IMR-90 (cell line): ENCODE measurements around the gene CYFIP2. TPM values are rescaled to one million over a fixed set of nuclear protein-coding genes. Genes with fewer than 3 reads are reported as not detected.

Experiments used
- ATAC-seq: fragments of 200-7000 bp; cut with Tn5 transposase; 2 replicates; pipeline ENCODE4 v1.9.1; 2020; ENCODE audit warnings: low read depth, mild to moderate bottlenecking, moderate library complexity
- BruUV-seq: library from RNA; stranded (reverse); fragments of 400-500 nt; replicated peaks from 2 replicates; lab custom pipeline; 2021; lab: Mats Ljungman, UMichigan
- CTCF ChIA-PET: fragments of 300-600 bp; formaldehyde crosslinking; extraction: SDS; loops from one replicate; lab custom pipeline; 2021; ENCODE audit warnings: antibody characterized with exemption; lab: Yijun Ruan, JAX
- POLR2A ChIA-PET: fragments of 300-600 bp; sonication (Branson Sonifier 250); formaldehyde crosslinking; loops from one replicate; lab custom pipeline; 2022; ENCODE audit warnings: antibody characterized with exemption; ENCODE audit not compliant: unreplicated experiment; lab: Charles Lee
- DNase-seq: peaks from one replicate; pipeline ENCODE4 v3.0.0; 2013
- H2AFZ ChIP-seq: replicated peaks from 2 replicates; pipeline ENCODE3; 2013; ENCODE audit warnings: low read length, mild to moderate bottlenecking; ENCODE audit not compliant: poor library complexity
- H2AK5ac ChIP-seq: 2 replicates; pipeline ENCODE4 v1.6.1; 2013; ENCODE audit warnings: low read depth, low read length, inconsistent platforms
- H2AK9ac ChIP-seq: replicated peaks from 2 replicates; pipeline ENCODE3; 2013; ENCODE audit warnings: mild to moderate bottlenecking, low read depth, low read length, moderate library complexity; ENCODE audit not compliant: poor library complexity
- H2BK120ac ChIP-seq: 2 replicates; pipeline ENCODE4 v1.6.1; 2013; ENCODE audit warnings: low read depth, low read length, inconsistent platforms
- H2BK15ac ChIP-seq: 3 replicates; pipeline ENCODE4 v1.6.1; 2013; ENCODE audit warnings: low read depth, low read length, inconsistent platforms
- H2BK20ac ChIP-seq: 2 replicates; pipeline ENCODE4 v1.6.1; 2013; ENCODE audit warnings: low read depth, mild to moderate bottlenecking, inconsistent platforms, low read length, moderate library complexity
- H2BK5ac ChIP-seq: 2 replicates; pipeline ENCODE4 v1.6.1; 2013; ENCODE audit warnings: mild to moderate bottlenecking, low read depth, low read length, inconsistent platforms; ENCODE audit not compliant: poor library complexity, severe bottlenecking
- H3K14ac ChIP-seq: replicated peaks from 2 replicates; pipeline ENCODE4 v1.6.1; 2013; ENCODE audit warnings: low read depth, low read length, inconsistent platforms
- H3K18ac ChIP-seq: 2 replicates; pipeline ENCODE4 v1.6.1; 2013; ENCODE audit warnings: low read depth, low read length, control low read depth
- H3K23ac ChIP-seq: 2 replicates; pipeline ENCODE4 v1.6.1; 2013; ENCODE audit warnings: low read depth, low read length, inconsistent platforms
- H3K27ac ChIP-seq: 2 replicates; pipeline ENCODE4 v1.5.1; 2013; ENCODE audit warnings: mild to moderate bottlenecking, control low read depth, low read length; ENCODE audit not compliant: insufficient read depth
- H3K27me3 ChIP-seq: 2 replicates; pipeline ENCODE4 v1.6.1; 2013; ENCODE audit warnings: low read length; ENCODE audit not compliant: control insufficient read depth, insufficient read depth
- H3K36me3 ChIP-seq: 2 replicates; pipeline ENCODE4 v1.6.1; 2013; ENCODE audit warnings: low read length, mixed read lengths; ENCODE audit not compliant: control insufficient read depth, insufficient read depth
- H3K4ac ChIP-seq: 2 replicates; pipeline ENCODE4 v1.6.1; 2013; ENCODE audit warnings: low read depth, low read length, inconsistent platforms
- H3K4me1 ChIP-seq: 2 replicates; pipeline ENCODE4 v1.6.1; 2013; ENCODE audit warnings: low read length, mixed read lengths; ENCODE audit not compliant: control insufficient read depth, insufficient read depth
- H3K4me2 ChIP-seq: 2 replicates; pipeline ENCODE4 v1.6.1; 2013; ENCODE audit warnings: low read depth, mild to moderate bottlenecking, control low read depth, low read length, moderate library complexity
- H3K4me3 ChIP-seq: 2 replicates; pipeline ENCODE4 v1.5.1; 2013; ENCODE audit warnings: low read depth, mild to moderate bottlenecking, control low read depth, low read length, moderate library complexity; ENCODE audit not compliant: insufficient read depth
- H3K56ac ChIP-seq: 2 replicates; pipeline ENCODE4 v1.6.1; 2013; ENCODE audit warnings: low read length, inconsistent platforms; ENCODE audit not compliant: insufficient read depth; ENCODE audit errors: extremely low read depth
- H3K79me1 ChIP-seq, 2 experiments: 2 replicates each; pipeline ENCODE4 v1.6.1; 2013; ENCODE audit warnings: low read length in 2 of 2, inconsistent platforms in 1 of 2, low read depth in 1 of 2
- H3K9ac ChIP-seq: 2 replicates; pipeline ENCODE4 v1.6.1; 2013; ENCODE audit warnings: low read depth, low read length, control low read depth
- H3K9me1 ChIP-seq: 2 replicates; pipeline ENCODE4 v1.6.1; 2013; ENCODE audit warnings: low read length, inconsistent platforms; ENCODE audit not compliant: insufficient read depth
- H3K9me3 ChIP-seq: 2 replicates; pipeline ENCODE4 v1.6.1; 2013; ENCODE audit warnings: low read length; ENCODE audit not compliant: control insufficient read depth, insufficient read depth
- H4K20me1 ChIP-seq: 2 replicates; pipeline ENCODE4 v1.6.1; 2013; ENCODE audit warnings: low read length, inconsistent platforms; ENCODE audit not compliant: insufficient read depth
- H4K5ac ChIP-seq: 2 replicates; pipeline ENCODE4 v1.6.1; 2013; ENCODE audit warnings: mild to moderate bottlenecking, low read depth, low read length, control low read depth
- H4K8ac ChIP-seq, 2 experiments: 2 replicates each; pipeline ENCODE4 v1.6.1; 2013; ENCODE audit warnings: low read depth in 2 of 2, low read length in 2 of 2, control low read depth in 1 of 2, inconsistent platforms in 1 of 2
- H4K91ac ChIP-seq: 2 replicates; pipeline ENCODE4 v1.6.1; 2013; ENCODE audit warnings: low read depth, low read length, inconsistent platforms; ENCODE audit not compliant: insufficient read depth
- ELK1 ChIP-seq: fragments of 150-350 bp; IDR thresholded peaks from 2 replicates; pipeline ENCODE4 v1.6.1; 2016; ENCODE audit warnings: low read depth, mild to moderate bottlenecking, low read length, moderate library complexity, borderline replicate concordance
- POLR2A ChIP-seq: IDR thresholded peaks from 2 replicates; pipeline ENCODE4 v1.6.1; 2012; ENCODE audit warnings: mild to moderate bottlenecking, low read depth, low read length
- WGBS, 2 experiments: methylation state at CpG; one replicate each; pipeline versions ENCODE4 v1.1.5 to v1.1.7; 2013; ENCODE audit warnings: missing lambda C conversion rate in 2 of 2; ENCODE audit not compliant: insufficient read length in 1 of 2; ENCODE audit errors: extremely low coverage in 2 of 2; 5-methylcytosine and 5-hydroxymethylcytosine counted together
- dilution Hi-C: fragments of 300-500 bp; cut with HindIII; formaldehyde crosslinking; loops from one replicate; pipeline ENCODE4 v1.14.3; 2018; ENCODE audit warnings: low sequenced_read_pairs; ENCODE audit not compliant: unreplicated experiment
- in situ Hi-C: fragments of 300-500 bp; cut with MboI; formaldehyde crosslinking; loops from 3 replicates; pipeline ENCODE4 v1.14.3; 2019; ENCODE audit warnings: low sequenced_read_pairs, inconsistent platforms, mixed read lengths
- intact Hi-C: fragments of 100-400 bp; cut with micrococcal nuclease; formaldehyde crosslinking; loops from 2 replicates; pipeline ENCODE4 v1.10.0; 2022
- polyA plus RNA-seq, 3 experiments: library from polyadenylated mRNA; depleted of rRNA; stranded (reverse); fragments of >200 nt; gene quantifications; 2 replicates each; pipeline ENCODE4 v1.2.3, GENCODE V29; 2012; ENCODE audit warnings: low replicate concordance in 1 of 3
- total RNA-seq: library from RNA; depleted of rRNA; stranded (reverse); fragments of >200 nt; gene quantifications from 2 replicates; pipeline ENCODE4 v1.2.3, GENCODE V29; 2012

The CYFIP2 gene
- total and polyA plus RNA-seq, 2 of the 4 experiments (the other 2 are of a cell fraction), result 6.8 to 13.4 TPM

DNA sequence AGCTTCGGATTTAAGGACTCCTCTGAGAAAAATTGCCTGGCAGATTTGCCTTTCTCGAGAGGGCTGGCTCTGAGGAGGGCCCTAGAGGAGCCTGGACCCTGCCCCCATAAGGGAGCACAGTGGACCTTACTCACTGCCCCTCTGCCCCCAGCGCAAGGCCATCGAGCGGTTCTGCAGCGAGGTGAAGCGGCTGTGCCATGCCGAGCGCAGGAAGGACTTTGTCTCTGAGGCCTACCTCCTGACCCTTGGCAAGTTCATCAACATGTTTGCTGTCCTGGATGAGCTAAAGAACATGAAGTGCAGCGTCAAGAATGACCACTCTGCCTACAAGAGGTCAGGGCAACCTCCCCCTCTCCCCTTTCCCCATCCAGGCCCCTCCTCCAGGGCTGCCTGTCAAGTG is 34.6 kb downstream of the CYFIP2 start:
- Histone ChIP-seq H3K36me3 (no peaks in the 10 kb centered on the region), H4K20me1 (no peaks in the 10 kb centered on the region), H3K9ac (no peak overlapping the region), H2BK20ac (no peak overlapping the region), H3K4me1 (no peaks in the 10 kb centered on the region), H3K4me3 (no peak overlapping the region), H3K14ac (no peak overlapping the region), H3K23ac (no peak overlapping the region), H2BK120ac (no peak overlapping the region), H3K18ac (no peak overlapping the region), H2BK15ac (no peak overlapping the region), H3K27ac (no peak overlapping the region), H3K56ac (no peak overlapping the region), H2AK5ac (no peak overlapping the region), H3K79me1 (no peaks in the 10 kb centered on the region), H2AK9ac (no peak overlapping the region), H4K8ac (no peak overlapping the region), H3K27me3 (no peaks in the 10 kb centered on the region; the same call in 1 of the 2 replicates), H2BK5ac (no peak overlapping the region), H4K5ac (no peak overlapping the region), H4K91ac (no peak overlapping the region), H3K9me3 (no peaks in the 10 kb centered on the region), H3K4me2 (no peak overlapping the region), H2AFZ (no peak overlapping the region), H3K4ac (no peak overlapping the region), H3K9me1 (no peaks in the 10 kb centered on the region)
- dilution Hi-C loops, result no loop called here
- intact Hi-C loops, result no loop called here
- BruUV-seq, result no TSS peak
- DNase-seq (no peak), ATAC-seq (no peak)
- TF ChIP-seq POLR2A (no peak), ELK1 (no peak)
- no CpG with 5 or more reads among the region's 10 CpGs for WGBS, 2 experiments
- ChIA-PET CTCF (interaction anchor here (0.9 kb wide), 1 partner anchor 48 kb away, joined by 3 read pairs; no protein-coding TSS in a partner anchor), POLR2A (no interaction called here)
- in situ Hi-C loops, result no loop called here
